ENCODE data around the gene CA11.
"Not testable (repeated sequence)": the region's sequence is repeated elsewhere in the genome, so short reads cannot be mapped to it uniquely, and the experiment has no call there.

The CA11 gene

DNA sequence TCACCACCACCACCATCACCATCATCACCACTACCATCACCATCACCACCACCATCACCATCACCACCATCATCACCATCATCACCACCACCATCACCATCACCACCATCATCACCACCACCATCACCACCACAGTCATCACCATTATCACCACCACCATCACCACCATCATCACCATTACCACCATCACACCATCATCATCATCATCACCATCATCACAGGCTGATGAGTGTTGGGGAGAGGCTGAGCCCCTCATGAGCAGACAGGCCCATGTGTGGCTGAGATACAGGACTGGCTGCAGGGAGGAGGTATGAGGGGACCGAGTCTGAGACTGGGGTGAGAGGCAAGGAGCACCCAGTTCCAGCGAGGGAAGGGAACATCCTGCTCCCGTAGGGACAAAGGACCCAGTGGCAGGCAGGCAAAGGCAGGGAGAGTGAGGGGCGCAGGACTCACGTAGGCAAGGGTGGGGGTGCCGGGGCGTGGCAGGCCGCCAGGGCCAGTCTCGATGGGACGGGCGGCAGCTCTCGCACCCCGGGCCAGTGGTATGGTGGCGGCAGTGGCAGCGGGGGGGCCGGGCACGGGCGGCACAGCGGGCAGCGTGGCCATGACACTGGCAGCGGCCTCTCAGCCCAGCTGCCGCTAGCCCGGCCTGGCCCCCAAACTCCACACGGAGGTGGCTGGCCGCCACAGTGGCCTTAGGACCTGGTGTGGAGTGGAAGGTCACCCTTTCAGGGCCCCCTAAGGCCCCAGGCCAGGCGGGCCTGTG, 24.1 kb upstream of the CA11 start:
- DNase-seq (ENCODE audit: low spot score) = no peak

DNA sequence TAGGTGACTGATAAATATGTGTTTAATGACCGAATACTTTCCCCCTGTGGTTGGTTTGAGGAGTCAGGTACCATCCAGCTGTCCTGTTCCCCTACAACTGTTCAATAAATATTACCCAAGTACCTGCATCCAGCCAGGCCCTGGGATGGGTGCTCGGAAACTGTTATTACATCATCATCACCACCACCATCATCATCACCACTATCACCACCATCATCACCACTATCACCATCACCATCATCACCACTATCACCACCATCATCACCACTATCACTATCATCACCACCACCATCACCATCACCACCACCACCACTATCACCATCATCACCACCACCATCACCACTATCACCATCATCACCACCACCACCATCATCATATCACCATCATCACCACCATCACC, 22.8 kb upstream of the CA11 start:
- DNase-seq (ENCODE audit: low spot score) = no peak

DNA sequence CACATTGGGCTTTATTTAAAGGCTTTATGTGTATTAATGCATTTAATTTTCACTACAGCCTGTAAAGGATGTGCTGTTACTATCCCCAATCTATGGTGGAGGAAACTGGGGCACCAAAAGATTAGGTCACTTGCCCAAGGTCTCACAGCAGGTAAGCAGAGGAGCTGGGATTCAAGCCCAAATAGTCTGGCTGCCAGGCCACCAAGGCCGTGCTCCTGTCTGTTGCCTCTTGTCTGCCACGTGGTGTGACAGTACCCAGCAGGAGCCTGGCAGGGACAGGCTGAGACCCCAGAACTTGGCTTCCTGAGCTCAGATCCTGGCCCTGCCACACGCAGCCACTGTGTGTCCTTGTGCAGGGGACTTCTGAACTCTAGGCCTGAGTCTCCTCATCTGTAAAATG, 22.3 kb upstream of the CA11 start:
- no peak for DNase-seq (ENCODE audit: low spot score)

DNA sequence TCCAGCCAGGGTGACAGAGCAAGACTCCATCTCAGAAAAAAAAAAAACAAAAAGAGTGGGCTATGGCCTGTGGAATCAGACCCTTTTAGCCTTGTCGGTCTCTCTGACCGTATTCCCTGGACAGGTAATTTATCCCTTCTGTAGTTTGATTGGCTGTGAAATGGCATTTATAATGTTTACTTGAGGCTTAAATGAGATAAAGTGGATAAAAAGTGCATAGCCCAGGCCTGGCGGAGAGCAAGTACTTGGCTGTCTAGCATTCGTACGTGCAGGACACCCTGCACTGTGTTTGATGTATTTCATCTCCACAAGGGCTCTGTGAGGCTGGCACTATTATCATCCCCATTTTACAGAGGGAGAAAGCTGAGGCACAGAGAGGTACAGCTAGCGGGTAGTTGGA, 19.8 kb upstream of the CA11 start:
- no peak for DNase-seq (ENCODE audit: low spot score)

DNA sequence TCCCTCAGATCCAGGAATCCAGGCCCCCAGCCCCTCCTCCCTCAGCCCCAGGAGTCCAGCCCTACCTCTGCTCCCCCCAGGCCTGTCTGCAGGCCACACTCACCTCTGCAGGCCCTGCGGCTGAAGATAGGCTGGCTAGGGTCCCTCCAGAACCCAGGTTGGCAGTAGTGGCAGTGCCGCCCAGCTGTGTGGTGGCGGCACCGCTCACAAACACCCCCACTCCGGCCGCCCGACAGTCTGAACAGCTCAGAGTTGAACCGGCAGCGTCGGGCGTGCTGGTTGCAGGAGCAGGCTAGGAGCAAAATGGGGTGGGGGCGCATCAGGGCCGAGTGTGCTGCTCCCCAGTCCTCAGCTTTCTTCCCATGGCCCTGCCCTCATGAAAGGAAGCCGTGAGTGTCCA, 18.5 kb upstream of the CA11 start:
- DNase-seq (ENCODE audit: low spot score) = no peak

DNA sequence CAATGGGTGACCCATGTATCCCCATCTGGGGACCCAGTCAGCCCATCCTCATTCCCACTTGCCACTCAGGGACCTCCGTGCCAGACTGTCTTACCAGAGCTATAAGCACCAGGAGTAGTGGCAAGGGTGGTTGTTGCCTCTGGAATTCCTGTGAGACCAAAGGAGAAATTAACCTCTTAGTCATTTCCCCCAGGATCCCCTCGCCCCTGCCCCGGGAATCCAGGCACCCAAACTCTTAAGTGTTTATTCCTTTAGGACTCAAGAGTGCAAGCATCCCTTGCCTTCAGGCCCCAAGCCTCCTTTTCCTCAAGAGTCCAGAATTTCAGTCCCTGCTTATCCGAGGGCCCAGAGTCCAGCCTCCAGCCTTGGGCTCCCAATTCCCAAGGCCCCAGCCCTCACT, 17.7 kb upstream of the CA11 start:
- no peak for DNase-seq (ENCODE audit: low spot score)

DNA sequence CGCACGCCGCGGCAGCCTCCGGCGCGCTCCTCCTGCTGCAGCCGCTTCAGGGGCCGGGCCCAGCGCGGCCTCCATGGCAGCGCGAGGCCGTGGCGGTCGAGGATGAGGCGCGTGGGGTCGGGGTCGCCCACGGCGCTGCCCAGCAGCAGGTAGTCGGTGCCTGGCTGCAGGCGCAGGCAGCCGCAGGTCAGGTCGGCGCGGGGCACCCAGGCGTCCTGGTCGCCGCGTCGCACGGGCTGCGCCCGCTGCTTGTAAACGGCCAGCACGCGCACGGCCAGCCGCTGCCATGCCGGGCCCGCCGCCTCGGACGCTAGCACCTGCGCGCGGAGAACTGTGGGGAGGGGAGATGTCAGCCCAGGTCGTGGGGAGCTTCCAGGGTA, 15.7 kb upstream of the CA11 start:
- no peak for DNase-seq (ENCODE audit: low spot score)

DNA sequence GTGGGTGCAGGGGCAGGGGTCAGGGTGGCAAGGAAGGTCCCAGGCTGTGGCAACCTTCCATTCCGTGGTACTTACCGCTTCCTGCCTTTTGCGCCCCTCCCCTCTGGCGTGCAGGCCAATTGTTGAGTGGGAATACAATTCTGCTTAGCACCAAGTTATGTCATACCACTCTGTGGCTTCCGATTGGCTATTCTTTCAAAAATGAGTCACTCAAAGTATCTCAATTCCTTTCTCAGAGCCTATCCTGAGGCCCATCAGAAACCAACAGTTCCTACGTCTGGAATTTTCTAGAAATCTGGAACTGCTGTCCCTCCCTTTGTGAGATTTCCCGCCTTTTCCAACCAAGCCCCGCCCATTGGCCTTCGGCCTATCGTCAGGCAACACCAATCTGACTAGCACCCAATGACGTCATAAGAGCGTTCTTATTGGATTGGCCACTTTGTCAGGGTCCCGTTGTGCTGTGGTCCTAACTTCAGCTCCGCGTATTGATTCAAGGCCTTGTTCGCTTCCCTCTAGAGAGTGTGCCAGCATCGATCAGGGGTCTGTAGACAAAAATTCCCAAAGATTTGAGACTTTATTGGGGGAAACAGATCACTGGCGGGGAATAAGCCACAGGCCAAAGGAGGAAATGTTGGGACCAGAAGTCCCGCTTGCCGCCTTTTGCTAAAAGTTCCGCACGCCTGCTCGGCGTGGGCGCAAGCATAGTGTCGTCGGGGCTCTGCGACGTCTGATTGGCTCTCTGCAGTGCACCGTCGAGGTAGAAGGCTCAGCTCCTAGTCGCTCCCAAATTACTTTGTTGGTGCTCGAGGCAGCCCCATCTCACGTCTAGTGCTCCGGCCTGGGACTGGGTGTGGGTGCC, 15.1 kb upstream of the CA11 start:
- DNase-seq (ENCODE audit: low spot score) = peak; percentile 86

DNA sequence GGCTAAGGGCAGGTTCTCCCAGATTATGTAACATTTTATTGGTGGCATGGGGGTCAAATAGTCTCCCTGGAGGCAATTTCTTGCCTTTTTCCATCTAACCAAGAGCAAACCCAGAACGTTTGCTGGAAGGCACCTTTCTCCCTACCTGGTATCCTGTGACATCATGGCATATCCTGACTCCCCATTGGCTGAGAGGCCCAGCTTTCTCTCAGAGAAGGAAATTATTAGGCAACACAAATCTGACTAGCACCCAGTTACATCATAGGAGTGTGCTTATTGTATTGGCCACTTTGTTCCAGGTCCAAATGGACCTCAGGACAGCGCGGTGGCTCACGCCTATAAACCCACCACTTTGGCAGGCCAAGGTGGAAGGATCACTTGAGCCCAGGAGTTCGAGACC, 13.8 kb upstream of the CA11 start:
- peak; percentile 7 for DNase-seq (ENCODE audit: low spot score)

DNA sequence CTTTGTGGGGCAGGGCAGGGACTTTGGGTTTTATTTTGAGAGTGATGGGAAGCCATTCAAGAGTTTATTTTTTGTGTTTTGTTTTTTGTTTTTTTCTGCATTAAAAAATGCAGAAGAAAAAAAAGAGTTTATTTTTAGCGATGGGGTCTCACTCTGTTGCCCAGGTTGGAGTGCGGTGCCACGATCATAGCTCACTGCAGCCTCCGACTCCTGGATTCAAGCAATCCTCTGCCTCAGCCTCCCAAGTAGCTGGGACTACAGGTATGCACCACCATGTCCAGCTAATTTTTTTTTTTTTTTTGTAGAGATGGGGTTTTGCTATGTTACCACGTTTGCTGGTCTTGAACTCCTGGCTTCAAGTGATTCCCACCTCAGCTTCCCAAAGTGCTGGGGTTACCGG, 12.5 kb upstream of the CA11 start:
- DNase-seq (ENCODE audit: low spot score) = no peak

DNA sequence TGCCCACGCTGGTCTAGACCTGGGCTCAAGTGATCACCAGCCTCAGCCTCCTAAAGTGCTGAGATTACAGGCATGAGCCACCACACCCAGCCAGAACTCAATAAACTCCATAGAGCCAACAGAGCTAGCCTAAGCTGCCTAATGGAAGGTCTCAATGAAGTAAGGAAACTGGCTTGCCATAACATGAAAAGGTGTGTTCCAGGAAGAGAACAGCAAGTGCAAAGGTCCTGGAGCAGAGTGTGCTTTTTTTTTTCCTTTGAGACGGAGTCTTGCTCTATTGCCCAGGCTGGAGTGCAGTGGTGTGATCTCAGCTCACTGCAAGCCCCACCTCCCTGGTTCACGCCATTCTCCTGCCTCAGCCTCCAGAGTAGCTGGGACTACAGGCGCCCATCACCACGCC, 11.8 kb upstream of the CA11 start:
- DNase-seq (ENCODE audit: low spot score) = not testable (repeated sequence)

DNA sequence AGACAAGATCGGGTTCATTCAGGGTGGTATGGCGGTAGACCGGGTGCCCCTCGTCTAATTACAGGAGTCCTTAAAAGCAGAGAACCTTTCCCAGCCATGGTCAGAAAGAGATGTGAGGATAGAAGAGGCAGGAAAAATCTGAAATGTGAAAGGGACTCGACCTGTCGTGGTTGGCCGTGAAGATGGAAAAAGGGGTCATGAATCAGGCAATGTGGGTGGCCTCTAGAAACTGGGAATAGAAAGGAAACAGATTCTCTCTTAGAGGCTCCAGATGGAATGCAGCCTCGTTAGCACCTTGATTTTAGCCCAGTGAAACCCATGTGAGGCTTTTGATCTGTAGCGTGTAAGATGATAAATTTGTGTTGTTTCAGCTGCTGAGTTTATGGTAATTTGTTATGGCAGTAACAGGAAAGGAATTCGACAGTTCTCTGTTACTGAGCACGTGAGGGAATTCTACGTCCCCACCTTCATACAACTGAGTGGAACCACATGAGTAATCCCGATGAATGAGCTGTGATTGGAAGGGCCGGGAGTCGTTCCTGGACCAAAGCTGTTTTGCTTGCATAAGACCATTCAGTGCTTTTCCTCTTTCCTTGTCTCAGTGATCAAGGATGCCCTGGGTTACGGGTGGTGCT, 11.0 kb upstream of the CA11 start:
- no peak for DNase-seq (ENCODE audit: low spot score)

DNA sequence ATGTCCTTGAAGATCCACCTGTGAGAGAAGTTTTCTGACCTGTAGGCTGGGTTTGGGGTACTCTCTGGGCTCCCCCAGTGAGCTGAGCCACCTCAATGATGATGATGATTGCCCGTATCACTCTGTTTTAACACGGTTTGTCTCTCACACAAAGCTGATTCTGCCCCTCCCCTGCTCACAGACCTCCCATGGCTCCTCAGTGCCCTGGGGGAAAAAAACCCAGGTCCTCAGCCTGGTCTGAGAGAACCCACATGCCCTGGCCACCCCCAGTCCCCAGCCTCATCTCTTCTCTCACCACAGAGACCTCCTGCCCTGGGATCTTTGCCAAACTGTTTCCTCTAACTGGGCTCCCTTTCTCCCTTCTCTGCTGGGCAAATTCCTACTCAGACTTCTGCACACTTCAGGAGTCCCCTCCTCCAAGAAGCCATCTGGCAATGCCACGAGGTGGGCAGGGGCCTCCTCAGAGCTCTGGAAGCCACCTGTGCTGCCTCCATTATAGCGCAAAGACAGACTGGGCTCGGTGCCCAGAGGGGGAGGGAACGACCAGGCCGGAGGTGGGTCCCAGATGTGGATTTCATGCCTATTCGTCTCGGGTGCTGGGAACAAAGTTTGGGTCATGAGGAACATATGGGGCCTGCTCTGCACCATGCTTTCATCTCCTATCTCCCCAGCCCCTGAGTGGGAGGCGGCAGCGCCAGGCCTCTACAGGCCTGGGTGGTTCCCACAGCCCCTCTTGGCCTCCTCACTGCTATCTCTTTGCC, 8.5 kb upstream of the CA11 start:
- DNase-seq (ENCODE audit: low spot score) = no peak

DNA sequence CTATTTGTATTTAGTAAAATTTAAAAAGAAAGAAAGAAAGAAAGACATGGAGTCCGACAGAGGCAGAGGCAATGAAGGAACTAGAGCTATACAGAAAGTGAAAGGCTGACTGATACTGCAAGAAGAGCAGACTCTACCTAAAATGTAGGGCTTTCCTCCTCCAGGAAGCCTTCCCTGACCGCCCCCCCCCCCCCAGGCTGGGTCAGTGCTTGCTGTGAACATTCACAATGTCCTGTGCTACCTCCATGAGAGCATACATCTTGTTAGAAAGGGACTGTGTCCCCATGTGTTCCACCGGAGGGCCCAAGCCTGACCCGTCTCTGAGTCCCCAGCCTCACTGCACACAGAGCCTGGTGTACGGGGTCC, 5.7 kb upstream of the CA11 start:
- no peak for DNase-seq (ENCODE audit: low spot score)

DNA sequence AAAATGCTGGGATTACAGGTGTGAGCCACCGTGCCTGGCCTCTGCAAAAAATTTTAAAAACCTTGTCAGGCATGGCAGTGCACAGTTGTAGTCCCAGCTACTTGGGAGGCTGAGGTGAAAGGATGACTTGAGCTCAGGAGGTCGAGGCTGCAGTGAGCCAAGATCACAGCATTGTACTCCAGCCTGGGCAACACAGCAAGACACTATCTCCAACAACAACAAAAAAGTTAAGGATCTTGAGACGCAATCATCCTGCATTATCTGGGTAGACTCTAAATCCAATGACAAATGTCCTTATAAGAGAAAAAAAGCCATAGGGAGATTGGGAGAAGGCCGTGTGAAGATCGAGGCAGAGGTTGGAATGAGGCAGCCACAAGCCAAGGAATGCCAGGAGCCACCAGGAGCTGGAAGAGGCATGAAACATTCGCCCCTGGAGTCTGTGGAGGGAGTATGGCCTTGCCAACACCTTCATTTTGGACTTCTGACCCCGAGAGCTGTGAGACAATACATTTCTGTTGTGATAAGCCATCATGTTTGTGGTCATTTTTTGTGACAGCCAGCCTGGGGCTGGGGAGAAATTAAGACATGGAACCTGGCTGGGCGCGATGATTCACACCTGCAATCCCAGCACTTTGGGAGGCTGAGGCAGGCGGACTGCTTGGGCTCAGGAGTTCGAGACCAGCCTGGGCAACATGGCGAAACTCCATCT, 5.1 kb upstream of the CA11 start:
- no peak for DNase-seq (ENCODE audit: low spot score)

DNA sequence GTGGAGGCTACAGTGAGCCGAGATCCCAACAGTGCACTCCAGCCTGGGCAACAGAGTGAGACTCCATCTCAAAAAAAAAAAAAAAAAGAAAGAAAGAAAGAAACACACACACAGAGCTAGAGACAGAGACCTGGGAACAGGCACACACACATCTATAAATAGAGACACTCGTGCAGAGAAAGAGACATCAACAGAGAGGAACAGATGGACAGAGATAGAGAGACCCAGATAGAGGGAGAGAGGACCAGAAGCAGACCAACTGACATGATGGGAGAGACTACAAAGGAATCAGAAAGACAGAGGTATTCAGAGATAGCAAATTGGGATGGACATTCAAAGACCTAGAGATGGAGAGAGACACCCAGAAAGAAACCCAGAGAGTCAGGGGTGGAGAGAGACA, 2.1 kb upstream of the CA11 start:
- no peak for DNase-seq (ENCODE audit: low spot score)

DNA sequence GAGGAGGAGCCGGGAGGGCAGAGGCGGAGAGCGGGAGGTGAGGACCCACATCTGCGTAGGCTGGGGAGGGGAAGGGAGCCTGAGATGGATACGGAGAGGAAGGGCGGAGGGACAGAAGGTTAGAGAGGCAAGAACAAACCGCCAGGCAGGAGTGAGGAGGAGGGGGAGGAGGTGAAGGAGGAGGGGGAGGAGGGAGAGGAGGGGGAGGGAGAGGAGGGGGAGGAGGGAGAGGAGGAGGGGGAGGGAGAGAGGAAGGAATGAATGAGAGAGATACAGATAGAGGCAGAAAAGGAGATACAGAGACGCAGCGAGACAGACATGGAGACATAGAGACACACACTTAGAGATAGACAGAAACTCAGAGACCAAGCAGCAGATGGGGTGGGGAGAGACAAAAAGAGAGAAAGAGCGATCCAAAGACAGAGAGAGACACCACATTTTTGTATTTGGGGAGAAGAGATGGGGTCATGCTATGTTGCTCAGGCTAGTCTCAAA, 782 bp upstream of the CA11 start:
- DNase-seq (ENCODE audit: low spot score) = no peak

DNA sequence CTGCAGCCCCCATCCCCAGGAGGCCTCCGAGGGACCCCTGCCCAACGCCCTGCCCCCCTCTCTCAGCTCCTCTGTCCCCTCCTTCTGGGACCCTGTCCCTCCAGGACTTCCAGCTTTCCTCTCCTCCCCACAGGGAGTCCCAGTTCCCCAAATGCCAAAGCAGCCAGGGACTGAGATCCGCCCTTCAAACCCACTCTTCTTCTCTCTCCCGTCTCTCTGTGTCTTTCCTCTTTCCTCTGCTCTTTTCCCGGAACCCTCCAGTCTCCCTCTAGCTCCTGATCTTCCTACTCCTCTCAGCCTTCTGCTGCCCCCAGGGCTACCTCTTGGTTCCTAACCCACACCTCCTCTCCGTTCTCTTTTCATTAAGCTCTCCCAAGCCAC, 377 bp downstream of the CA11 start:
- no peak for DNase-seq (ENCODE audit: low spot score)

DNA sequence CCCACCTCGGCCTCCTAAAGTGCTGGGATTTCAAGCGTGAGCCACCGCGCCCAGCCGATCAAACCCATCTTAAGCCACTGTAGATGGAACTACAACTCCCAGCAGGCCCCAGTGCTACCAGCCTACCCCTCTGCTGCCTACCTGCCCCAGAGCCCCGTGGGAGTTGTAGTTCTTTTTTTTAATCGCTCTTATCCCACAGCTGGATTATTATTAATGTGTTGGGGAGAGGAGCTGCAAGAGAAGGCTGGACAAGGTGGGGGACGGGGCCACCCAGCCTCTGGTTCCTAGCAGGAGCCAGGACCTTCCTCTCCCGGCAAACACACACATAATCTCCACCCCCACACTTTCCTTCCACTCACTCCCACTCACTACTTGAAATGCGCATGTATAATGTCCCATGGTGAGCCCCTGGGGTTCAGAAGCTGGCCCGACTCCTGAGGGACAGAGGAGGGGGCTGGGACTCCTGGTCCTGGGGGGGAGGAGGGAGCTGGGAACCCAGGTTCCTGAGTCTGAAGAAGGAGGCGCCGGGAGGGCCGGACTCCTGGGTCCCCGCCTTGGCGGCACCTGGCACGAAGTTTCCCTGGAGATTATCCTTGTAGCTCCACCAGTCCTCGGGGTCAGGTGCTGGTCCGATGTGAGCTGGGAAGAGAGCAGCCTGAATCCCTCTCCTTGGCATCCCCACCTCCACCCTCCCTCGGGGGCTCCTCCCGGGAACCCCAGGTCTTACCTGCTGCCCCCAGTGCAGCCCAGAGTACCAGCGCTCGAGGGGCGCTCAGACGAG, 958 bp downstream of the CA11 start:
- DNase-seq (ENCODE audit: low spot score) = peak; percentile 81

DNA sequence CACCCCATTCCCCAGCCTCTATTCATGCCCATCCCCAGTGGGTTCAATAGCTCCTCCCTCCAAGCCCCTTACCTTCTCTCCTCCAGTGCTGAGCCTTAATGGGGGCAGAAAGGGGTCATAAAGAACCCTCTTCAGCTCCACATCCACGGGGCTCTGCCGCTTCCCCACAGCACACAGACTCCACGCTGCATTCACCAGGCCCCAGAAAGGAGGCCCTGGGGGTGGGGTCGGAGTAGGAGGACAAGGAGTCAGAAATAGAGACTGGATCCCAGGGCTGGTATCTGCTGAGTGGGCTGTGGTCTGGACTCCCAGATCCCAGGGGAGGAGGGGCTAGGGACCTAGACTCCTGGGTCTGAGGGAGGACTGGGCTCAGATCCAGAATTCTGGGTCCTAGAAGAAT, 1.6 kb downstream of the CA11 start:
- DNase-seq (ENCODE audit: low spot score) = no peak

DNA sequence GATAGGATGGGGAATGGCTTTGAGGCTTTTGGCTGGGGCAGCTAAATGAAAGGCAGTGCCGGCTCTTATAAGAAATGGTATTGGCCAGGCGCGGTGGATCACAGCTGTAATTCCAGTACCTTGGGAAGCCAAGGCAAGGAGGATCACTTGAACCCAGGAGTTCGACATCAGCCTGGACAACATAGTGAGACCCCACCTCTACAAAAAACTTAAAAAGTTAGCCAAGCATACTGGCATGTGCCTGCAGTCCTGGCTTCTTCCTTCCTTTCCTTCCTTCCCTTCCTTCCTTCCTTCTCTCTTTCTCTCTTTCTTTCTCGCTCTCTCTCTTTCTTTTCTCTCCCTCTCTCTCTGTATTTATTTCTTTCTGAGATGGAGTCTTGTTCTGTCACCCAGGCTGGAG, 3.1 kb downstream of the CA11 start:
- no peak for DNase-seq (ENCODE audit: low spot score)

Data from CD4-positive, alpha-beta T cell treated with Interleukin-2 at 100 ng/mL for 4 hours (primary cell).